Skeletal muscle tissue (tissue), 4 donors: Measurements from ENCODE around the gene SVBP. TPM values are rescaled to one million over a fixed set of nuclear protein-coding genes. Genes with fewer than 3 reads are reported as not detected.
"Not testable (repeated sequence)": the region's sequence is repeated elsewhere in the genome, so short reads cannot be mapped to it uniquely, and the experiment has no call there.

Experiments
- H3K27ac ChIP-seq: one replicate; pipeline ENCODE4 v1.7.0; 2013; ENCODE audit warnings: mild to moderate bottlenecking, low read depth, low read length, inconsistent platforms
- H3K27me3 ChIP-seq, 3 donors: one replicate each; pipeline ENCODE4 v1.7.0; 2013; ENCODE audit warnings: low read length in 3 of 3; ENCODE audit not compliant: control insufficient read depth in 3 of 3, insufficient read depth in 3 of 3
- H3K36me3 ChIP-seq, 3 donors: one replicate each; pipeline ENCODE4 v1.7.0; 2013; ENCODE audit warnings: low read length in 3 of 3; ENCODE audit not compliant: control insufficient read depth in 3 of 3, insufficient read depth in 3 of 3
- H3K4me1 ChIP-seq, 3 donors: one replicate each; pipeline ENCODE4 v1.7.0; 2013; ENCODE audit warnings: low read length in 3 of 3, mild to moderate bottlenecking in 3 of 3; ENCODE audit not compliant: control insufficient read depth in 3 of 3, insufficient read depth in 3 of 3
- H3K4me3 ChIP-seq, 3 donors: one replicate each; pipeline ENCODE4 v1.7.0; 2013; ENCODE audit warnings: low read length in 3 of 3
- H3K9ac ChIP-seq, 3 donors: one replicate each; pipeline ENCODE4 v1.7.0; 2013; ENCODE audit warnings: low read length in 3 of 3, mild to moderate bottlenecking in 3 of 3, moderate library complexity in 2 of 3, low read depth in 1 of 3
- H3K9me3 ChIP-seq, 3 donors: one replicate each; pipeline ENCODE4 v1.7.0; 2013; ENCODE audit warnings: low read length in 3 of 3; ENCODE audit not compliant: control insufficient read depth in 3 of 3
- total RNA-seq: library from RNA; depleted of rRNA; stranded (reverse); fragments of >200 nt; gene quantifications from one replicate; pipeline ENCODE4 v1.2.3, GENCODE V29; 2014
- donor health status: Osteomylitis.

SVBP gene
- total RNA-seq, 1 donor from 2014 or later, result 34.4 TPM

- no peak overlapping the region for H3K4me3 ChIP-seq
- H3K27me3 ChIP-seq, result no peaks in the 10 kb centered on the region
- no peak overlapping the region for H3K27ac ChIP-seq
- no peaks in the 10 kb centered on the region for H3K9me3 ChIP-seq
- H3K9ac ChIP-seq, result no peak overlapping the region
- peaks cover 0 to 3% (median 0%) of the 10 kb centered on the region in 3 donors for H3K4me1 ChIP-seq
- H3K36me3 ChIP-seq, result peaks cover 0 to 11% (median 0%) of the 10 kb centered on the region in 3 donors
Observed at GRCh38 chr1:42825036-42825851, 8.0 kb upstream of the SVBP start.

GRCh38 chr1:42824481-42825035 is 7.4 kb upstream of the SVBP start:
- Histone ChIP-seq H3K9me3 (no peaks in the 10 kb centered on the region), H3K4me3 (no peak overlapping the region), H3K36me3 (peaks cover 0 to 4% (median 0%) of the 10 kb centered on the region in 3 donors), H3K9ac (no peak overlapping the region), H3K27me3 (no peaks in the 10 kb centered on the region), H3K27ac (no peak overlapping the region), H3K4me1 (peaks cover 0 to 3% (median 0%) of the 10 kb centered on the region in 3 donors)

GRCh38 chr1:42822800-42823392 is 5.7 kb upstream of the SVBP start:
- no peaks in the 10 kb centered on the region for H3K27me3 ChIP-seq
- peaks cover 0 to 3% (median under 1%) of the 10 kb centered on the region in 3 donors for H3K4me1 ChIP-seq
- H3K9ac ChIP-seq, result no peak overlapping the region
- H3K27ac ChIP-seq, result no peak overlapping the region
- H3K36me3 ChIP-seq, result no peaks in the 10 kb centered on the region
- H3K4me3 ChIP-seq, result no peak overlapping the region
- no peaks in the 10 kb centered on the region for H3K9me3 ChIP-seq

- no peak overlapping the region for H3K4me3 ChIP-seq
- H3K9ac ChIP-seq, result no peak overlapping the region
- peaks cover 0 to 6% (median 4%) of the 10 kb centered on the region in 3 donors for H3K4me1 ChIP-seq
- H3K9me3 ChIP-seq, result no peaks in the 10 kb centered on the region
- H3K27me3 ChIP-seq, result no peaks in the 10 kb centered on the region
- H3K27ac ChIP-seq, result no peak overlapping the region
- no peaks in the 10 kb centered on the region for H3K36me3 ChIP-seq
Observed at GRCh38 chr1:42821690-42822089, 4.5 kb upstream of the SVBP start.

- H3K27ac ChIP-seq, result no peak overlapping the region
- H3K9ac ChIP-seq, result no peak overlapping the region
- no peaks in the 10 kb centered on the region for H3K9me3 ChIP-seq
- H3K4me1 ChIP-seq, result peaks cover 9 to 15% (median 13%) of the 10 kb centered on the region in 3 donors
- H3K27me3 ChIP-seq, result no peaks in the 10 kb centered on the region
- no peak overlapping the region for H3K4me3 ChIP-seq
- H3K36me3 ChIP-seq, result no peaks in the 10 kb centered on the region
Observed at GRCh38 chr1:42820813-42821212, 3.6 kb upstream of the SVBP start.

- Histone ChIP-seq H3K27me3 (no peaks in the 10 kb centered on the region), H3K9me3 (no peaks in the 10 kb centered on the region), H3K4me1 (peaks cover 9 to 17% (median 13%) of the 10 kb centered on the region in 3 donors), H3K36me3 (peaks cover 0 to 3% (median 2%) of the 10 kb centered on the region in 3 donors), H3K27ac (no peak overlapping the region), H3K4me3 (peak overlapping the region in 2 of 3 donors; percentile 58 to 89), H3K9ac (peak overlapping the region in 1 of 3 donors; percentile 34)
Observed at GRCh38 chr1:42817976-42818375, 779 bp upstream of the SVBP start.

GRCh38 chr1:42817440-42817767 is 207 bp upstream of the SVBP start:
- peaks cover 9 to 17% (median 13%) of the 10 kb centered on the region in 3 donors for H3K4me1 ChIP-seq
- peak overlapping the region; percentile 58 to 89 (median 72) for H3K4me3 ChIP-seq
- no peaks in the 10 kb centered on the region for H3K27me3 ChIP-seq
- peaks cover 0 to 3% (median 2%) of the 10 kb centered on the region in 3 donors for H3K36me3 ChIP-seq
- peak overlapping the region in 2 of 3 donors; percentile 34 to 51 for H3K9ac ChIP-seq
- H3K9me3 ChIP-seq, result no peaks in the 10 kb centered on the region
- peak overlapping the region; percentile 94 for H3K27ac ChIP-seq

GRCh38 chr1:42815941-42816584 is 1.1 kb downstream of the SVBP start:
- no peaks in the 10 kb centered on the region for H3K27me3 ChIP-seq
- peaks cover 9 to 17% (median 10%) of the 10 kb centered on the region in 3 donors for H3K4me1 ChIP-seq
- peak overlapping the region; percentile 94 for H3K27ac ChIP-seq
- peaks cover 0 to 5% (median 3%) of the 10 kb centered on the region in 3 donors for H3K36me3 ChIP-seq
- H3K9ac ChIP-seq, result peak overlapping the region; percentile 86 to 98 (median 86)
- H3K9me3 ChIP-seq, result no peaks in the 10 kb centered on the region
- peak overlapping the region; percentile 88 to 95 (median 92) for H3K4me3 ChIP-seq

- H3K4me3 ChIP-seq, H3K36me3 ChIP-seq, H3K9me3 ChIP-seq, H3K9ac ChIP-seq, H3K27ac ChIP-seq, H3K27me3 ChIP-seq: not testable (repeated sequence)
- peaks cover 9 to 17% (median 10%) of the 10 kb centered on the region in 3 donors for H3K4me1 ChIP-seq
Observed at GRCh38 chr1:42814815-42815214, 2.4 kb downstream of the SVBP start.
